K562 (cell line): ENCODE data around the gene PLCB4. TPM values are rescaled to one million over a fixed set of nuclear protein-coding genes. Genes with fewer than 3 reads are reported as not detected.

Source experiments
- ATAC-seq: fragments of 200-7000 bp; cut with Tn5 transposase; 3 replicates; pipeline ENCODE4 v1.9.1; 2020; ENCODE audit warnings: moderate library complexity
- BruUV-seq: library from RNA; stranded (reverse); fragments of 400-500 nt; replicated peaks from 2 replicates; lab custom pipeline; 2021; lab: Mats Ljungman, UMichigan
- CTCF ChIA-PET: fragments of 300-600 bp; formaldehyde crosslinking; extraction: SDS; loops from one replicate; lab custom pipeline; 2021; ENCODE audit warnings: low intra/inter-chr PET ratio; lab: Yijun Ruan, JAX
- POLR2A ChIA-PET: fragments of 300-600, 350-650 bp; sonication (Branson Sonifier 250); formaldehyde crosslinking; extraction: SDS; loops from one replicate; lab custom pipeline; 2021; ENCODE audit warnings: antibody characterized with exemption, inconsistent platforms; lab: Yijun Ruan, JAX
- DNase-seq, 4 experiments: peaks; one replicate each; pipeline versions ENCODE4 v3.0.0 to v3.0.0-alpha.2; 2011 to 2018; ENCODE audit warnings: low spot score in 3 of 4, mixed read lengths in 3 of 4; ENCODE audit errors: extremely low read depth in 1 of 4
- FAIRE-seq: peaks from 2 replicates; lab custom pipeline; 2011; peaks lifted over from hg19 to GRCh38; lab: Jason Lieb, UNC
- H2AFZ ChIP-seq: 2 replicates; pipeline ENCODE4 v1.6.0; 2011; ENCODE audit warnings: low read depth, low read length, control low read depth, inconsistent platforms
- H3K27ac ChIP-seq: fragments of 200-600 bp; 3 replicates; pipeline ENCODE4 v1.8.0; 2011; ENCODE audit warnings: low read depth, mild to moderate bottlenecking, control low read depth, inconsistent platforms, low read length, moderate library complexity, mixed read lengths; ENCODE audit errors: extremely low read depth
- H3K27me3 ChIP-seq, 2 experiments: fragments of 300-600 bp in 1 of 2; 2 replicates in 1 of 2; 3 replicates in 1 of 2; pipeline versions ENCODE4 v1.6.0 to v1.8.0; 2011; ENCODE audit warnings: inconsistent platforms in 2 of 2, low read length in 2 of 2, mild to moderate bottlenecking in 1 of 2, mixed read lengths in 1 of 2, moderate library complexity in 1 of 2; ENCODE audit not compliant: control insufficient read depth in 2 of 2, insufficient read depth in 2 of 2
- H3K36me3 ChIP-seq: fragments of 300-600 bp; 3 replicates; pipeline ENCODE4 v1.8.0; 2011; ENCODE audit warnings: mild to moderate bottlenecking, low read length, inconsistent platforms; ENCODE audit not compliant: control insufficient read depth, insufficient read depth
- H3K4me1 ChIP-seq, 2 experiments: fragments of 200-600 bp in 1 of 2; replicated peaks in 1 of 2; 2 replicates in 1 of 2; 3 replicates in 1 of 2; pipeline versions ENCODE4 v1.5.1 to v1.8.0; 2011; ENCODE audit warnings: inconsistent platforms in 2 of 2, low read length in 2 of 2, mild to moderate bottlenecking in 1 of 2, mixed read lengths in 1 of 2, moderate library complexity in 1 of 2; ENCODE audit not compliant: control insufficient read depth in 2 of 2, insufficient read depth in 2 of 2
- H3K4me2 ChIP-seq: 2 replicates; pipeline ENCODE4 v1.6.1; 2011; ENCODE audit warnings: low read length, control low read depth, inconsistent platforms, mixed read lengths; ENCODE audit not compliant: insufficient read depth
- H3K4me3 ChIP-seq: fragments of 200-600 bp; sonication (generic), shearing (Covaris generic); 2 replicates; pipeline ENCODE4 v1.5.1; 2016; ENCODE audit warnings: control low read depth, inconsistent platforms
- H3K79me2 ChIP-seq: fragments of 200-600 bp; 3 replicates; pipeline ENCODE4 v1.8.0; 2011; ENCODE audit warnings: low read length, inconsistent platforms; ENCODE audit not compliant: control insufficient read depth, insufficient read depth
- H3K9ac ChIP-seq, 2 experiments: 2 replicates each; pipeline versions ENCODE4 v1.6.0 to v1.6.1; 2011; ENCODE audit warnings: low read depth in 2 of 2, low read length in 2 of 2, control low read depth in 1 of 2, inconsistent platforms in 1 of 2, mild to moderate bottlenecking in 1 of 2, mixed read lengths in 1 of 2; ENCODE audit not compliant: insufficient read depth in 1 of 2
- H3K9me1 ChIP-seq: one replicate; pipeline ENCODE4 v1.6.0; 2011; ENCODE audit warnings: inconsistent platforms, mild to moderate bottlenecking, low read length, moderate library complexity; ENCODE audit not compliant: control insufficient read depth, insufficient read depth
- H3K9me3 ChIP-seq: replicated peaks from 2 replicates; pipeline ENCODE4 v1.5.1; 2011; ENCODE audit warnings: low read depth, low read length, inconsistent platforms; ENCODE audit not compliant: control insufficient read depth, insufficient read depth
- H4K20me1 ChIP-seq: replicated peaks from 2 replicates; pipeline ENCODE4 v1.6.1; 2011; ENCODE audit warnings: low read length, inconsistent platforms, mixed read lengths; ENCODE audit not compliant: control insufficient read depth, insufficient read depth
- ARID3B ChIP-seq: fragments of 250-450 bp; sonication (Bioruptor Pico); IDR thresholded peaks from 2 replicates; pipeline ENCODE4 v1.4.0; 2020; ENCODE audit warnings: borderline replicate concordance
- IRF1 ChIP-seq: sonication (generic); formaldehyde crosslinking; IDR thresholded peaks from 2 replicates; pipeline ENCODE4 v1.8.0; 2022; ENCODE audit warnings: missing genetic modification reagents, mild to moderate bottlenecking, borderline replicate concordance
- NR4A1 ChIP-seq, 2 experiments: fragments of 250-450 bp in 1 of 2; fragments of 450-650 bp in 1 of 2; sonication (Bioruptor Pico) in 1 of 2; IDR thresholded peaks; 2 replicates each; pipeline versions ENCODE4 v1.4.0 to v1.6.1; 2016 to 2020; ENCODE audit warnings: mild to moderate bottlenecking in 2 of 2, missing compliant biosample characterization in 1 of 2, missing genetic modification characterization in 1 of 2, moderate library complexity in 1 of 2
- PHF20 ChIP-seq: fragments of 450-650 bp; IDR thresholded peaks from 2 replicates; pipeline ENCODE4 v1.6.1; 2018; ENCODE audit not compliant: partially characterized antibody
- PTTG1 ChIP-seq: fragments of 450-650 bp; IDR thresholded peaks from 2 replicates; pipeline ENCODE4 v1.6.1; 2016; ENCODE audit warnings: low read depth, mild to moderate bottlenecking, missing genetic modification characterization, missing compliant biosample characterization
- SP1 ChIP-seq: sonication (generic); formaldehyde crosslinking; IDR thresholded peaks from 2 replicates; pipeline ENCODE4 v1.8.1; 2022; ENCODE audit warnings: mild to moderate bottlenecking, missing genetic modification reagents
- TSHZ1 ChIP-seq: fragments of 250-450 bp; sonication (Bioruptor Pico); IDR thresholded peaks from 2 replicates; pipeline ENCODE4 v1.4.0; 2020; ENCODE audit warnings: mild to moderate bottlenecking, moderate library complexity
- ZNF561 ChIP-seq: fragments of 450-650 bp; formaldehyde crosslinking; conservative IDR thresholded peaks from 2 replicates; pipeline ENCODE4 v1.4.0; 2020; ENCODE audit warnings: mild to moderate bottlenecking, moderate library complexity
- WGBS: fragments of 100-300 bp; shearing (Covaris generic); methylation state at CpG from one replicate; pipeline ENCODE4 v1.1.6; 2016; ENCODE audit warnings: low coverage, mixed read lengths; ENCODE audit not compliant: insufficient coverage; ENCODE audit errors: missing lambda C conversion rate; 5-methylcytosine and 5-hydroxymethylcytosine counted together
- in situ Hi-C: fragments of 300-500 bp; cut with MboI; formaldehyde crosslinking; loops from 4 replicates; pipeline ENCODE4 v1.15.0; 2018; ENCODE audit warnings: inconsistent platforms, mixed read lengths
- intact Hi-C: fragments of 100-400 bp; cut with micrococcal nuclease; formaldehyde crosslinking; loops from 2 replicates; pipeline ENCODE4 v1.14.2; 2022
- polyA plus RNA-seq, 8 experiments: library from polyadenylated mRNA; depleted of rRNA in 4 of 8; stranded (reverse) in 5 of 8; unstranded in 3 of 8; fragments of >200 nt; fragmentation: Nextera tagmentation in 2 of 8; fragmentation: Illumina TruSeq in 1 of 8; extraction: Ambion mirVana in 2 of 8; extraction: Trizol in 1 of 8; gene quantifications; 2 replicates each; pipeline versions ENCODE4 v1.2.1 to v1.2.3, GENCODE V29; 2011 to 2014; ENCODE audit warnings: inconsistent platforms in 1 of 8, missing spikeins in 1 of 8
- total RNA-seq, 7 experiments: library from RNA; depleted of rRNA in 6 of 7; stranded (reverse); fragments of >200 nt in 6 of 7; fragmentation: Illumina TruSeq in 2 of 7; extraction: Trizol in 2 of 7; gene quantifications; 2 replicates each; pipeline versions ENCODE4 v1.2.1 to v1.2.3, GENCODE V29; 2011 to 2021; ENCODE audit warnings: low replicate concordance in 1 of 7
- TF ChIP-seq, protein P1 (sequence below): fragments of 450-650 bp; formaldehyde crosslinking; IDR thresholded peaks from 2 replicates; pipeline ENCODE4 v1.4.0; 2020; ENCODE audit warnings: mild to moderate bottlenecking, mixed read lengths
- TF ChIP-seq, protein P2 (sequence below), 2 experiments: fragments of 150-350 bp in 1 of 2; IDR thresholded peaks; 2 replicates each; pipeline ENCODE4 v1.6.1; 2012 to 2016; ENCODE audit warnings: low read depth in 2 of 2, low read length in 2 of 2, mild to moderate bottlenecking in 1 of 2, moderate library complexity in 1 of 2

The PLCB4 gene
- total and polyA plus RNA-seq, 9 of the 15 experiments (the other 6 are each of a cell fraction or from before 2014, with no cell fraction given): 0.20 to 2.9 (median 0.52) TPM

DNA sequence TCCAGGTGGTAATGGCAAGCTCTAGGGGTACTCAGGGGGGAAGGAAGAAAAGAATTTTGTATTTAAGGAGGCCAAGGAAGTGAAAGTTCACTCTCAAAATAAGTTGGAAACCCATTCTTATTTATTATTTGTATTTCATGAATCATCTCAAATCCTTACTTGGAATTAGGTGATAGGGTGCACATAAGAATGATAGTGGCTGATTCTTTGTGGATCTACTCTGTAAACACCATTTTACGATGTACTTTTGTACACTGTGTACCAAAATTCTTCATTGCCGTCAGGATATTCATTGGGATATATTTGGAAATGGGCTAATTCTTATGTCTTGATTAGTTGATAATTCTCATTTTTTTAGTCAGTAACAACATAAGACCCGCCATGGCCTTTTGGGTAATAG lies 266.0 kb downstream of the PLCB4 start:
- H3K27ac ChIP-seq: no peak overlapping the region
- 9% methylated on average over 3 of the region's 3 CpGs for WGBS
- no peak overlapping the region for H3K9ac ChIP-seq
- CTCF ChIA-PET: no interaction called here
- H4K20me1 ChIP-seq: no peaks in the 10 kb centered on the region
- no TSS peak for BruUV-seq
- FAIRE-seq (no peak), ATAC-seq (no peak), DNase-seq (no peak)
- H3K9me3 ChIP-seq: no peaks in the 10 kb centered on the region
- in situ Hi-C loops: no loop called here
- intact Hi-C loops: no loop called here
- H3K4me3 ChIP-seq: no peak overlapping the region
- no peaks in the 10 kb centered on the region for H3K4me1 ChIP-seq
- no peaks in the 10 kb centered on the region for H3K36me3 ChIP-seq
- H3K79me2 ChIP-seq: no peaks in the 10 kb centered on the region
- H3K4me2 ChIP-seq: no peak overlapping the region
- no peak overlapping the region for H2AFZ ChIP-seq
- POLR2A ChIA-PET: interaction anchor here (1.0 kb wide), 1 partner anchor 9 kb away, joined by 4 read pairs; no protein-coding TSS in a partner anchor
- no peaks in the 10 kb centered on the region for H3K27me3 ChIP-seq
- no peaks in the 10 kb centered on the region for H3K9me1 ChIP-seq
- no peak for TF ChIP-seq SP1
- TF ChIP-seq, protein P1, sequence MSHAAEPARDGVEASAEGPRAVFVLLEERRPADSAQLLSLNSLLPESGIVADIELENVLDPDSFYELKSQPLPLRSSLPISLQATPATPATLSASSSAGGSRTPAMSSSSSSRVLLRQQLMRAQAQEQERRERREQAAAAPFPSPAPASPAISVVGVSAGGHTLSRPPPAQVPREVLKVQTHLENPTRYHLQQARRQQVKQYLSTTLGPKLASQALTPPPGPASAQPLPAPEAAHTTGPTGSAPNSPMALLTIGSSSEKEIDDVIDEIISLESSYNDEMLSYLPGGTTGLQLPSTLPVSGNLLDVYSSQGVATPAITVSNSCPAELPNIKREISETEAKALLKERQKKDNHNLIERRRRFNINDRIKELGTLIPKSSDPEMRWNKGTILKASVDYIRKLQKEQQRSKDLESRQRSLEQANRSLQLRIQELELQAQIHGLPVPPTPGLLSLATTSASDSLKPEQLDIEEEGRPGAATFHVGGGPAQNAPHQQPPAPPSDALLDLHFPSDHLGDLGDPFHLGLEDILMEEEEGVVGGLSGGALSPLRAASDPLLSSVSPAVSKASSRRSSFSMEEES (CRISPR knock-in tag): no peak
- TF ChIP-seq ZNF561: no peak
- TF ChIP-seq, protein P2, sequence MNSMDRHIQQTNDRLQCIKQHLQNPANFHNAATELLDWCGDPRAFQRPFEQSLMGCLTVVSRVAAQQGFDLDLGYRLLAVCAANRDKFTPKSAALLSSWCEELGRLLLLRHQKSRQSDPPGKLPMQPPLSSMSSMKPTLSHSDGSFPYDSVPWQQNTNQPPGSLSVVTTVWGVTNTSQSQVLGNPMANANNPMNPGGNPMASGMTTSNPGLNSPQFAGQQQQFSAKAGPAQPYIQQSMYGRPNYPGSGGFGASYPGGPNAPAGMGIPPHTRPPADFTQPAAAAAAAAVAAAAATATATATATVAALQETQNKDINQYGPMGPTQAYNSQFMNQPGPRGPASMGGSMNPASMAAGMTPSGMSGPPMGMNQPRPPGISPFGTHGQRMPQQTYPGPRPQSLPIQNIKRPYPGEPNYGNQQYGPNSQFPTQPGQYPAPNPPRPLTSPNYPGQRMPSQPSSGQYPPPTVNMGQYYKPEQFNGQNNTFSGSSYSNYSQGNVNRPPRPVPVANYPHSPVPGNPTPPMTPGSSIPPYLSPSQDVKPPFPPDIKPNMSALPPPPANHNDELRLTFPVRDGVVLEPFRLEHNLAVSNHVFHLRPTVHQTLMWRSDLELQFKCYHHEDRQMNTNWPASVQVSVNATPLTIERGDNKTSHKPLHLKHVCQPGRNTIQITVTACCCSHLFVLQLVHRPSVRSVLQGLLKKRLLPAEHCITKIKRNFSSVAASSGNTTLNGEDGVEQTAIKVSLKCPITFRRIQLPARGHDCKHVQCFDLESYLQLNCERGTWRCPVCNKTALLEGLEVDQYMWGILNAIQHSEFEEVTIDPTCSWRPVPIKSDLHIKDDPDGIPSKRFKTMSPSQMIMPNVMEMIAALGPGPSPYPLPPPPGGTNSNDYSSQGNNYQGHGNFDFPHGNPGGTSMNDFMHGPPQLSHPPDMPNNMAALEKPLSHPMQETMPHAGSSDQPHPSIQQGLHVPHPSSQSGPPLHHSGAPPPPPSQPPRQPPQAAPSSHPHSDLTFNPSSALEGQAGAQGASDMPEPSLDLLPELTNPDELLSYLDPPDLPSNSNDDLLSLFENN (IDR thresholded peaks at IDR 0.05; ENCODE audit: low read depth in 2 of 2, low read length in 2 of 2): no peak
- no peak for TF ChIP-seq IRF1
- no peak for TF ChIP-seq PHF20
- TF ChIP-seq PTTG1 (tag): no peak
- TF ChIP-seq TSHZ1: no peak
- TF ChIP-seq ARID3B (CRISPR knock-in tag): no peak
- no peak for TF ChIP-seq NR4A1 (CRISPR knock-in tag; IDR thresholded peaks at IDR 0.05)
- TF ChIP-seq NR4A1 (tag; IDR thresholded peaks at IDR 0.05): no peak
